Stimulated activated CD4-positive, alpha-beta T cell treated with anti-CD3 and anti-CD28 coated beads, TNF-alpha, amount 100 ng/mL, for 48 hours (primary cell): Measurements from ENCODE around the gene YWHAG.
"Not testable (repeated sequence)": the region's sequence is repeated elsewhere in the genome, so short reads cannot be mapped to it uniquely, and the experiment has no call there.

Experiments
- DNase-seq, 3 donors: peaks; one replicate each; pipeline ENCODE4 v3.0.0-alpha.2; 2020; ENCODE audit warnings: low read depth in 3 of 3

Gene YWHAG

GRCh38 chr7:76380623-76380966 lies 21.8 kb upstream of the YWHAG start:
- no peak for DNase-seq

- no peak for DNase-seq
Observed at GRCh38 chr7:76377186-76377918, 18.6 kb upstream of the YWHAG start.

GRCh38 chr7:76375251-76375650 lies 16.5 kb upstream of the YWHAG start:
- no peak for DNase-seq

GRCh38 chr7:76372984-76373833 lies 14.4 kb upstream of the YWHAG start:
- no peak for DNase-seq

DNA sequence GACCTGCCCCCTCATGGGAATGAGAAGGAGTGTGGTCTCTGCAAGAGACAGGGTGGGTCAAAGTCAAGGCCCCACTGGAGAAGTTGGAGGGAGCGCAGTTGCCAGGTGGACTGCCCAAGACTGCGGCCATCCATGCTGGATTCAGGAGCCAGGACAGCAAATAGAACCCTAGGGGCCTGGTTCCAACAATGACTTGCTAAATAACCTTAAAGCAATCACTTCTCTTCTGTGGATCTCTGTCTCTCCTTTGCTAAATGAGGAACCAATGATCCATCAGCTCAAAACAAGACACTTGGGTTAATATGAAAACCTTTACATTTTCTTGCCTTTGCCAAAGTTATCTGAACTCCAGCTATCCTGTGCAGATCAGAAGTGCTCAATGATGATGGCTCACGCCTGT lies 12.6 kb upstream of the YWHAG start:
- DNase-seq, result no peak

- no peak for DNase-seq
Observed at GRCh38 chr7:76369018-76369417, 10.2 kb upstream of the YWHAG start.

GRCh38 chr7:76368190-76368589 lies 9.4 kb upstream of the YWHAG start:
- no peak for DNase-seq

- no peak for DNase-seq
Observed at GRCh38 chr7:76364198-76364584, 5.4 kb upstream of the YWHAG start.

GRCh38 chr7:76363754-76364153 lies 5.0 kb upstream of the YWHAG start:
- DNase-seq, result not testable (repeated sequence)

GRCh38 chr7:76359978-76360638 lies 1.3 kb upstream of the YWHAG start:
- no peak for DNase-seq

GRCh38 chr7:76359111-76359977 lies 553 bp upstream of the YWHAG start:
- DNase-seq, result peak; percentile 84 to 94 (median 90)

GRCh38 chr7:76358011-76358480 lies 745 bp downstream of the YWHAG start:
- DNase-seq, result peak in 1 of 3 donors; percentile 46

GRCh38 chr7:76357475-76358010 lies 1.2 kb downstream of the YWHAG start:
- DNase-seq, result no peak

DNA sequence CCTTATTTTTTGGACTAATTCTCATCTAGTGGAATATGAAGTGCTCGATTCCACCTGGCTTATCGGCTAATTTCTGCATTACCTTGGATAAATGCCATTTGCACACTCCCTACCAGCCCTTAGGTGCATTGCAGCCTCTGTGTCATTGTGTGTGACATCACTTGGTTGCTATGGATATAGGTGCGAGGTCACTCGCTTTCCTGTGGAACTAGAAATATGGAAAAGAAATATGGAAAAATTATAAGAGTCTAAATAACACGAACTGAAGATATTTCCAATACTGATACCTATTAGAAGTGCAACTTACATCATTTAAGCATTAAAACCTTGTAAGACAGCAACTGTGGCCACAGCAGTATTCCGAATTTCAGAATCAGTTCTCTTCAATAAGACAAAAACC lies 2.0 kb downstream of the YWHAG start:
- no peak for DNase-seq

DNA sequence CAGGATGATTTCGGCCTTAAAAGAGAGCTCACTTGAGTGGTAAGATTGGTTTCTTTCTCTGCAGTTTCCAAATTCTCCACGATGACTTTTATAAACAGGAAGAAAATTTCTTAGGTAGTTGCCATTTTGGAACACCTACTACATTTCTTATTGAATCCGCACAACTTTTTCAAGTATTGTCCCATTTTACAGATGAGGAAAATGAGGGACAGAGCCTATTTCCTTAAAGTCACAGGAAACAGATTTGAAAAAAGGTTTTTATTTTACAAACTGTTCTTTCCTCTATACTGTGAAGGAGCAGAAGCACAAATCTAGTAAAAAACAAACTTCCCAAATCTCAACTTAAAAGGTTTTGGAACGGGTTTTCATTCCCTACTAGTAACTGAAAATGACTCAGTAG lies 2.7 kb downstream of the YWHAG start:
- DNase-seq, result no peak

DNA sequence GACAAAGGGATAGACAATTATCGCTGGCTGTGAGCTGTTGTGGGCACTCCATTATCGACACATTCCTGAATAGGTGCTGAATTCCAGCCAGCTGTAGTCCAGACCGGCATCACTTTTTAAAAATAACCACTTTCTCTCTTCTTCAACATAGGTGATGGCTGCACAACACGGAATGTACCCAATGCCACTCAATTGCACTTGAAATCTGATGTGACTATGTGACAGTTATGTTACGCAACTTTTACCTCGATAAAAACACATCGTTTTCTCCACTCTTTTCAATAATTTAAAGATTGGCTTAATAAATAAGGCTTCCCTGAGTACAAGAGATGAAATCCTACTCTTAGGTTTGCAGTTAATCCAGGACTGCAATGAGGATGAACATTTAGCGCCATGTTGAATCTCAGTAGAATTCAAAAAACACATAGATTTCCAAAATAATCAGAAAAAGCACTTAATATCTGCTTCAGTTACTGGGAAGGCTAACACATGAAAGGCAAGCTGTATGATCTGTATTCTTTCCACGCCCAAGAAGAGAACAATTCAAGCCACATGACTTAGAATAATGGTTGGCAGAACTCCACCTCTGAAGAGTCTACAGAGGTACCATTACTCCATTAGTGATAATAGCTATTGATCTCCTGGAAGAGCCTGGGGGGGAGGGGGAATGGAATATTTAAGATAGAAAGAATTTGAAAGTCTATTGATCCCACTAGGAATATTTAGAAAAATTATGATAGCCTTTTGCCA lies 3.6 kb downstream of the YWHAG start:
- DNase-seq, result no peak

DNA sequence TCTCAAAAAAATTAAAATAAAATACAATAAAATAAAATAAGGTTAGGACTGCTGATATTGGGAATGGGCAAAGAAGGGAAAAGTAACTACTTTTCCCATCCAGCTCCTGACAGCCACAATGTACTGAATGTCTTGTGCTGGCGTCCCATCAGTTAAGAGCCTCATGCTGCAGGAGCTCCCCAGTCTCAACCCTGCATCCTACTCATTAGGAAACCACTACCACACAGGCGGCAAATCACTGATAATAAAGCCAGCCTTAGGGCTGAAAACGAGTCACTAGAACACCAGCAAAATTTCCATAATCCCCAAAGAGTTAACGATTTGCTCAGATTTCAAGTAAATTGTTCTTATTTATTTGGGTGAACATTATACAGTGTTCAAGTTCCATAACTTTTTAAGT lies 4.3 kb downstream of the YWHAG start:
- no peak for DNase-seq

GRCh38 chr7:76353744-76354143 lies 5.0 kb downstream of the YWHAG start:
- DNase-seq, result no peak

- DNase-seq, result no peak
Observed at GRCh38 chr7:76352193-76352592, 6.6 kb downstream of the YWHAG start.

GRCh38 chr7:76351372-76351771 lies 7.4 kb downstream of the YWHAG start:
- DNase-seq, result no peak
